ENCODE measurements around the gene CDC6.
A peak's percentile ranks its signal among the peaks of the same experiment; 100 is the strongest.

CDC6 gene

GRCh38 chr17:40323391-40324381, 36.0 kb downstream of the CDC6 start:
- DNase-seq (ENCODE audit: low spot score), result peak; percentile 80

- DNase-seq (ENCODE audit: low spot score), result peak; percentile 62
Measured at GRCh38 chr17:40325156-40326013, 37.7 kb downstream of the CDC6 start.

GRCh38 chr17:40326014-40326831, 38.5 kb downstream of the CDC6 start:
- peak; percentile 66 for DNase-seq (ENCODE audit: low spot score)

- DNase-seq (ENCODE audit: low spot score), result no peak
Measured at GRCh38 chr17:40326832-40327199, 39.1 kb downstream of the CDC6 start.

GRCh38 chr17:40327244-40327729, 39.6 kb downstream of the CDC6 start:
- DNase-seq (ENCODE audit: low spot score), result no peak

GRCh38 chr17:40327735-40328385, 40.2 kb downstream of the CDC6 start:
- DNase-seq (ENCODE audit: low spot score), result no peak

- DNase-seq (ENCODE audit: low spot score), result no peak
Measured at GRCh38 chr17:40328386-40328766, 40.7 kb downstream of the CDC6 start.

GRCh38 chr17:40329839-40330794, 42.4 kb downstream of the CDC6 start:
- DNase-seq (ENCODE audit: low spot score), result no peak

GRCh38 chr17:40330850-40331470, 43.3 kb downstream of the CDC6 start:
- no peak for DNase-seq (ENCODE audit: low spot score)

- no peak for DNase-seq (ENCODE audit: low spot score)
Measured at GRCh38 chr17:40331743-40332641, 44.3 kb downstream of the CDC6 start.

GRCh38 chr17:40333781-40334448, 46.2 kb downstream of the CDC6 start:
- no peak for DNase-seq (ENCODE audit: low spot score)

- DNase-seq (ENCODE audit: low spot score), result no peak
Measured at GRCh38 chr17:40335620-40336019, 47.9 kb downstream of the CDC6 start.

GRCh38 chr17:40337351-40337750, 49.7 kb downstream of the CDC6 start:
- no peak for DNase-seq (ENCODE audit: low spot score)

GRCh38 chr17:40338058-40338457, 50.4 kb downstream of the CDC6 start:
- DNase-seq (ENCODE audit: low spot score), result no peak

GRCh38 chr17:40338941-40339649, 51.4 kb downstream of the CDC6 start:
- DNase-seq (ENCODE audit: low spot score), result no peak

GRCh38 chr17:40340327-40340726, 52.6 kb downstream of the CDC6 start:
- no peak for DNase-seq (ENCODE audit: low spot score)
